Measurements from ENCODE around the gene CACNA1C.
"Not testable (repeated sequence)": the region's sequence is repeated elsewhere in the genome, so short reads cannot be mapped to it uniquely, and the experiment has no call there.

The CACNA1C gene

DNA sequence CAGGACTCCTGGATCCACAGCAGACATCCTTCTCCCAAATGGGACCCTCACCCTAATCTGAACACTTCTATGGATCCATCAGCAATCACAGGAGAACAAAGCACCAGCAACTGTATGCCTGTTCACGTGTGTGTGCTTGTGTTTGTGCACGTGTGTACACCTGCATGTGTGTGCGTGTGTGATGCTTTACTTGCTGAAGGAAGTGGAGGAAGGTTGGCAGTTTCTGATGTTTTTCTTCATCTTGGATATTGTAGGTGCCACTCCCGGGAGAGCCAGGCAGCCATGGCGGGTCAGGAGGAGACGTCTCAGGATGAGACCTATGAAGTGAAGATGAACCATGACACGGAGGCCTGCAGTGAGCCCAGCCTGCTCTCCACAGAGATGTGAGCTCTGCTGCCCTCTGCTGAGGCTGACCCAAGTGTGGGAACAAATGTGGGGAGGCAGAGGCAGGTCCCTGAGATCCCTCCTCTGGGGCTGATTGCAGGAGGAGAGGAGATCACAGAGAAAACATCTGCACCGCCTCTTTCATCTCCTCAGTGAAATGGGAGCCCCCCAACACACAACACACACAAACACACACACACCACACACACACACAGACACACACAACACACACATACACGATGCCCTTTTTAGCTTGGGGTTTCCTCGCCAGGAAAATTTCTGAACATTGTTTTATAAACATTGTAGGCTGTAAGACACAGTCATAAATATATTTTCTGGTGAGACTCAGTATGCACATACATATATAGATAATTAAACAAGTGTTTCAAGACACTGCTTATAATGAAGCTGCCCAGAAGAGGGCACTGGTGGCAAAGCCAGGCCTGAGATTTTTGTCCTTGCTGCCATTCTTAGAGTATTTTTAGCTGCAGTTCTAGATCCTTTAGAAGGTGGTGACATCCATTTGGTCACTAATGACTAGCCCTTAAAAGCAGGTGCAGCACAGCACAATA lies 629.8 kb downstream of the CACNA1C start:
- no peak overlapping the region for H3K9ac ChIP-seq (ENCODE audit: low read depth in 1 of 2, low read length in 2 of 2)
- H3K36me3 ChIP-seq (ENCODE audit: control insufficient read depth in 1 of 2, insufficient read depth in 2 of 2, low read length in 2 of 2) = no peaks in the 10 kb centered on the region
- H3K27ac ChIP-seq (ENCODE audit: low read depth, low read length) = no peak overlapping the region
- no peaks in the 10 kb centered on the region for H3K4me1 ChIP-seq (ENCODE audit: control insufficient read depth in 1 of 2, insufficient read depth in 2 of 2, low read length in 2 of 2)
- H3K4me3 ChIP-seq (ENCODE audit: low read depth in 1 of 2, low read length in 2 of 2) = no peak overlapping the region
- H3K9me3 ChIP-seq (ENCODE audit: control insufficient read depth in 1 of 2, low read length in 2 of 2) = no peaks in the 10 kb centered on the region
- H3K27me3 ChIP-seq (ENCODE audit: control insufficient read depth in 1 of 2, insufficient read depth in 2 of 2, low read length in 2 of 2) = no peaks in the 10 kb centered on the region

DNA sequence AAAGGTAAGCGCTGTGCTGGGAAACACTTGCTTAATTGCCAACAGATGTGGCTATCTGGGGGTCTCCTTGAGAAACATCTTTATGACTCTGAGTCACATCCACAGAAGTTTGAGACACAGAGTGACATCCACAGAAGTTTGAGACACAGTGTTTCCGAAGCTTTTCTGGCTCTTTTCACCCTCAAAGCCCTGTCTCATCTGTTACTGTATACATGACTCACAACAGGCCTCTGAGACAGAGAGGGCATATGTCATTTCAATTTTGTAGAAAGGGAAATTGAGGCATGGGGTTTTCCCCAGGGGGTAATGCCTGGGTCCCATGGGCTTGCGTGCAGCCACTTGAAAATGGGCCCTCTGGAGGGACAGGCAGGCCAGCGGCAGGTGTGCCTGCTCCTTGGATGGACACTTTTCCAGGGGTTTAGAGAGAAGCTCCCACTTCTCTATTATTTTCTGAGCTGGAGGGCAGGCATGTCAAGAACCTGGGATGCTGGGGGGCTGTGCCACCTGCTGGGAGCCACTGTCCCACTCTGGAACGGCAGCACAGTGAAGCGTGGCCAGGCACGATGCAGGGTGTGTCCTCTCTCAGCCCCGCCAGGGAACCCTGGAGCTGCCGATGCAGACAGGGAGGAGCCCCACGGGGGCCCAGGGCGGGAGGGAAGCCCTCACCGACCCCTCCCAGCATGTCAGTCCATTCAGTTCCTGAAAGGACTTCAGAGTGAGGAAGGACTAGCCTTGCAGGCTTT lies 630.7 kb downstream of the CACNA1C start:
- no peaks in the 10 kb centered on the region for H3K9me3 ChIP-seq (ENCODE audit: control insufficient read depth in 1 of 2, low read length in 2 of 2)
- no peak overlapping the region for H3K27ac ChIP-seq (ENCODE audit: low read depth, low read length)
- H3K27me3 ChIP-seq (ENCODE audit: control insufficient read depth in 1 of 2, insufficient read depth in 2 of 2, low read length in 2 of 2) = no peaks in the 10 kb centered on the region
- H3K36me3 ChIP-seq (ENCODE audit: control insufficient read depth in 1 of 2, insufficient read depth in 2 of 2, low read length in 2 of 2) = no peaks in the 10 kb centered on the region
- no peaks in the 10 kb centered on the region for H3K4me1 ChIP-seq (ENCODE audit: control insufficient read depth in 1 of 2, insufficient read depth in 2 of 2, low read length in 2 of 2)
- H3K4me3 ChIP-seq (ENCODE audit: low read depth in 1 of 2, low read length in 2 of 2) = no peak overlapping the region
- no peak overlapping the region for H3K9ac ChIP-seq (ENCODE audit: low read depth in 1 of 2, low read length in 2 of 2)

DNA sequence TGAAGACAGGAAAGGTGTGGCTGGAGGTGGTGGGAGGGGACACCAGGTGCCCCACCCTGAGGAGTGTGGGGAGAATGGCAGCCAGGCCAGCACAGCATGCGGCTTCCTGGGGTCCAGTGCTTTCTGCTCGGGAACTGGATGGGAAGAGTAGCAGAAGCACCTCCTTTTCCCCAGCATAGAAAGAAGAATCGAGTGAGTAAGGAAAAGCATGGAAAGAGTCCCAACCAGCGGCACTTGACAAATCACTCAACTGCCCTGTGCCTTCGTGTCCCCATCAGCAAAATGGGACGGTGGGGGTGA lies 631.2 kb downstream of the CACNA1C start:
- not testable (repeated sequence) for H3K4me3 ChIP-seq (ENCODE audit: low read depth in 1 of 2, low read length in 2 of 2); H3K36me3 ChIP-seq (ENCODE audit: control insufficient read depth in 1 of 2, insufficient read depth in 2 of 2, low read length in 2 of 2); H3K9ac ChIP-seq (ENCODE audit: low read depth in 1 of 2, low read length in 2 of 2); H3K27ac ChIP-seq (ENCODE audit: low read depth, low read length); H3K9me3 ChIP-seq (ENCODE audit: control insufficient read depth in 1 of 2, low read length in 2 of 2); H3K4me1 ChIP-seq (ENCODE audit: control insufficient read depth in 1 of 2, insufficient read depth in 2 of 2, low read length in 2 of 2); H3K27me3 ChIP-seq (ENCODE audit: control insufficient read depth in 1 of 2, insufficient read depth in 2 of 2, low read length in 2 of 2)

DNA sequence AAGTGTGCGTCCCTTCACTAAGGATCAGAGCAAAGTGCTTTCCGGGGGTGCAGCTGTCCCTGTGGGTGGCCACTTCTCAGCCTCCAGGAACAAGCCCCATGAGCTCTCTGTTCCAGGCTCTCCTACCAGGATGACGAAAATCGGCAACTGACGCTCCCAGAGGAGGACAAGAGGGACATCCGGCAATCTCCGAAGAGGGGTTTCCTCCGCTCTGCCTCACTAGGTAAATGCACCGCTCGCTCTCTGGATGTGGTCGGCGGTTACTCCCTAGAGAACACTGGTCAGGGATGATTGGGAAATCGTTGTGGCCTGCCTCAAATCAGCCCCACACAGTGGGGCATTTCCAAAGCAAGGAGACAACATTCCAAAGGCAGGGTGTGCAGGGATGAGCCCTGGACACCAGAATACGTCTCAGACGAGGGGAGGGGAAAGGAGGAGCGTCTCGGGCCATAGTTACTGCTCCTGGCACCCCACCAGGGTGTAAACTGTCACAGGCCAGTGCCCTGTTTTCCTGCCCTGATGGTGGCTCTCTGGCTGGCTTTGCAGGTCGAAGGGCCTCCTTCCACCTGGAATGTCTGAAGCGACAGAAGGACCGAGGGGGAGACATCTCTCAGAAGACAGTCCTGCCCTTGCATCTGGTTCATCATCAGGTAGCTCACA lies 633.0 kb downstream of the CACNA1C start:
- H3K27ac ChIP-seq (ENCODE audit: low read depth, low read length); H3K9me3 ChIP-seq (ENCODE audit: control insufficient read depth in 1 of 2, low read length in 2 of 2); H3K4me1 ChIP-seq (ENCODE audit: control insufficient read depth in 1 of 2, insufficient read depth in 2 of 2, low read length in 2 of 2); H3K27me3 ChIP-seq (ENCODE audit: control insufficient read depth in 1 of 2, insufficient read depth in 2 of 2, low read length in 2 of 2); H3K4me3 ChIP-seq (ENCODE audit: low read depth in 1 of 2, low read length in 2 of 2); H3K36me3 ChIP-seq (ENCODE audit: control insufficient read depth in 1 of 2, insufficient read depth in 2 of 2, low read length in 2 of 2); H3K9ac ChIP-seq (ENCODE audit: low read depth in 1 of 2, low read length in 2 of 2): not testable (repeated sequence)

DNA sequence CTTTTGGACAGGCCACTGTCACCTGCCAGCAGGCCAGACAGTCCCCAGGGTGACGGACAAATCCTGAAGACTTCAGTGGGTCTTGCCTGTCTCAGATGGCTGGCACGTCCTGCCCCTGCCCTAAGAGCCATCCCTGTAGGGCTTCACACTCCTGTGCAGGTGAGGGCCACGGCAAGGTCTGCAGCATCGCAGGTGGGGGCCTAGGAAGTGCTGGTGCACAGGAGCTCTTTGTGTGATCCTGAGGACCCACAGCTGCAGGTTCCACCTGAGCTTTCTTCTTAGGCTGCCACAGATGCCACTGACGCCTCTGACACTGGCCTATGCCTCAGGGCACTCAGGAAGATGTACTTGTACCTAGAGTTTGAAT lies 633.5 kb downstream of the CACNA1C start:
- Histone ChIP-seq H3K4me1 (ENCODE audit: control insufficient read depth in 1 of 2, insufficient read depth in 2 of 2, low read length in 2 of 2) (peaks cover 0 to 5% of the 10 kb centered on the region in 2 donors), H3K36me3 (ENCODE audit: control insufficient read depth in 1 of 2, insufficient read depth in 2 of 2, low read length in 2 of 2) (no peaks in the 10 kb centered on the region), H3K9ac (ENCODE audit: low read depth in 1 of 2, low read length in 2 of 2) (no peak overlapping the region)

DNA sequence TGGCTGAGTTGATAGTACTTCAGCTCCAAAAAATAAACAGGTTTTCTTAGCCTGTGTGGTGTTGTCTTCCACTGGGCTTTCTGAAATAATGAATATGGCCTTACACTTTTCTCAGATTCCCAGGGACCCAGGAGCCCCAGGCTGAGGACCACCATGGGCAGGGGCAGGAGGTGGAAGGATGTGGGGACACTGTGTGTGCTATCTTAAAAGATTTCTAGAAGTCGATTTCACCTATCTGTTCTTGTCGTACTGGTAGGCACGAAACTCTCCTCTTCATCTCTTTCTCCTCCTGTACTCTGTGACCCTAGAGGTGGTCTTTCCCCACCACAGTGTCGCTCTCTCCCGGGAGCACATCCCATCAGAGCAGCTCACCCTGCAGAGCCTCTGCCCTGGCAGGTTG lies 634.3 kb downstream of the CACNA1C start:
- no peaks in the 10 kb centered on the region for H3K27me3 ChIP-seq (ENCODE audit: control insufficient read depth in 1 of 2, insufficient read depth in 2 of 2, low read length in 2 of 2)
- H3K9ac ChIP-seq (ENCODE audit: low read depth in 1 of 2, low read length in 2 of 2) = no peak overlapping the region
- H3K4me1 ChIP-seq (ENCODE audit: control insufficient read depth in 1 of 2, insufficient read depth in 2 of 2, low read length in 2 of 2) = peaks cover 0 to 7% of the 10 kb centered on the region in 2 donors
- no peaks in the 10 kb centered on the region for H3K36me3 ChIP-seq (ENCODE audit: control insufficient read depth in 1 of 2, insufficient read depth in 2 of 2, low read length in 2 of 2)
- H3K4me3 ChIP-seq (ENCODE audit: low read depth in 1 of 2, low read length in 2 of 2) = no peak overlapping the region
- no peak overlapping the region for H3K27ac ChIP-seq (ENCODE audit: low read depth, low read length)
- no peaks in the 10 kb centered on the region for H3K9me3 ChIP-seq (ENCODE audit: control insufficient read depth in 1 of 2, low read length in 2 of 2)

More for the DNA sequence above, 633.5 kb downstream of the CACNA1C start:
- Histone ChIP-seq H3K9me3 (ENCODE audit: control insufficient read depth in 1 of 2, low read length in 2 of 2) (no peaks in the 10 kb centered on the region), H3K27ac (ENCODE audit: low read depth, low read length) (no peak overlapping the region), H3K27me3 (ENCODE audit: control insufficient read depth in 1 of 2, insufficient read depth in 2 of 2, low read length in 2 of 2) (no peaks in the 10 kb centered on the region), H3K4me3 (ENCODE audit: low read depth in 1 of 2, low read length in 2 of 2) (no peak overlapping the region)

DNA sequence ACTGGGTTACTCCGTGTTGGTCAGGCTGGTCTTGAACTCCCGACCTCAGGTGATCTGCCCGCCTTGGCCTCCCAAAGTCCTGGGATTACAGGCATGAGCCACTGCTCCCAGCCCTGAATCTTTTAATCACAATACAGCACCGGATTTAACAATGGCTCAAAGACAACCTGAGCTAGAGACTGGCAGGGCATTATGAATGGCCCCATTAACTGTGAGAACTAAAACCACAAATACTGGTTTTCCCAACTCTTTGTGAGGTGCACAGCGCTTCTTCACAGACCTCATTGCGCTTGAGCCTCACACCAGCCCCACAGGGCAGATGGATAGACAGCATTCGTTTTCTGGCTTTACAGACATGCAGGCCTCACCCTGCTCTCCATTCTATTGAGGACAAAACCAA lies 634.9 kb downstream of the CACNA1C start:
- H3K36me3 ChIP-seq (ENCODE audit: control insufficient read depth in 1 of 2, insufficient read depth in 2 of 2, low read length in 2 of 2) = no peaks in the 10 kb centered on the region
- H3K27ac ChIP-seq (ENCODE audit: low read depth, low read length) = no peak overlapping the region
- no peaks in the 10 kb centered on the region for H3K27me3 ChIP-seq (ENCODE audit: control insufficient read depth in 1 of 2, insufficient read depth in 2 of 2, low read length in 2 of 2)
- H3K4me3 ChIP-seq (ENCODE audit: low read depth in 1 of 2, low read length in 2 of 2) = no peak overlapping the region
- no peaks in the 10 kb centered on the region for H3K9me3 ChIP-seq (ENCODE audit: control insufficient read depth in 1 of 2, low read length in 2 of 2)
- H3K4me1 ChIP-seq (ENCODE audit: control insufficient read depth in 1 of 2, insufficient read depth in 2 of 2, low read length in 2 of 2) = peaks cover 0 to 11% of the 10 kb centered on the region in 2 donors
- no peak overlapping the region for H3K9ac ChIP-seq (ENCODE audit: low read depth in 1 of 2, low read length in 2 of 2)

DNA sequence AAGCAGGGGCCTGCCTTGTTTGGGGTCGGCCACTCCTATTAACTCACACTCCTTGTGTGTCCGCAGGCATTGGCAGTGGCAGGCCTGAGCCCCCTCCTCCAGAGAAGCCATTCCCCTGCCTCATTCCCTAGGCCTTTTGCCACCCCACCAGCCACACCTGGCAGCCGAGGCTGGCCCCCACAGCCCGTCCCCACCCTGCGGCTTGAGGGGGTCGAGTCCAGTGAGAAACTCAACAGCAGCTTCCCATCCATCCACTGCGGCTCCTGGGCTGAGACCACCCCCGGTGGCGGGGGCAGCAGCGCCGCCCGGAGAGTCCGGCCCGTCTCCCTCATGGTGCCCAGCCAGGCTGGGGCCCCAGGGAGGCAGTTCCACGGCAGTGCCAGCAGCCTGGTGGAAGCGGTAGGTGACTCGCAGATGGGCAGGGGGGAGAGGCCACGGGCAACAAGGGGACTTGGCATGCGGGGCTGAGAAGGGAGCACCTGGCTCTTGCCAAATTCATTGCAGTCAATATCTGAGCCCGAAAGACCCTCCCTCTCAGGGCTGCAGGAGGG lies 635.7 kb downstream of the CACNA1C start:
- H3K36me3 ChIP-seq (ENCODE audit: control insufficient read depth in 1 of 2, insufficient read depth in 2 of 2, low read length in 2 of 2) = no peaks in the 10 kb centered on the region
- H3K9ac ChIP-seq (ENCODE audit: low read depth in 1 of 2, low read length in 2 of 2) = no peak overlapping the region
- no peaks in the 10 kb centered on the region for H3K27me3 ChIP-seq (ENCODE audit: control insufficient read depth in 1 of 2, insufficient read depth in 2 of 2, low read length in 2 of 2)
- no peak overlapping the region for H3K4me3 ChIP-seq (ENCODE audit: low read depth in 1 of 2, low read length in 2 of 2)
- no peaks in the 10 kb centered on the region for H3K9me3 ChIP-seq (ENCODE audit: control insufficient read depth in 1 of 2, low read length in 2 of 2)
- H3K4me1 ChIP-seq (ENCODE audit: control insufficient read depth in 1 of 2, insufficient read depth in 2 of 2, low read length in 2 of 2) = peaks cover 0 to 15% of the 10 kb centered on the region in 2 donors
- H3K27ac ChIP-seq (ENCODE audit: low read depth, low read length) = no peak overlapping the region

DNA sequence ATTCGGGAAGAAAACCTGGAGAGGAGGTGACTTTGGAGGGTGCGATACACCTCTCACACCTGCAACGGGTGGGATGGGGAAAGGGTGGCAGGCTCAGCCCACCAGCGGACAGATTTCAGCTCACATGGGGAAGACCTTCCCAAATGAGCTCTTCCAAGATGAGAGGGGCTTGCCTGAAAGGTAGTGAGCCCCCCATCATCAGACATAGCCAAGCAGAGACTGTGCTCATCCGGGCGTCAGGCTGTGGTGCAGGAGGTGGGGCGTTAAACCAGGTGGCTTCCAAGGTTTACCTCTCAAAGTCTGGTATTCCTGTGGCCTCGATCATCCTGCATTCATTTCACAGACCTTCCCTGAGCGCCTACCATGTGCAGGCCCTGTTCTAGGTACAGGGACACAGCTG lies 636.6 kb downstream of the CACNA1C start:
- Histone ChIP-seq H3K9ac (ENCODE audit: low read depth in 1 of 2, low read length in 2 of 2) (no peak overlapping the region), H3K27ac (ENCODE audit: low read depth, low read length) (no peak overlapping the region), H3K4me1 (ENCODE audit: control insufficient read depth in 1 of 2, insufficient read depth in 2 of 2, low read length in 2 of 2) (peaks cover 0 to 15% of the 10 kb centered on the region in 2 donors), H3K4me3 (ENCODE audit: low read depth in 1 of 2, low read length in 2 of 2) (no peak overlapping the region), H3K9me3 (ENCODE audit: control insufficient read depth in 1 of 2, low read length in 2 of 2) (no peaks in the 10 kb centered on the region), H3K27me3 (ENCODE audit: control insufficient read depth in 1 of 2, insufficient read depth in 2 of 2, low read length in 2 of 2) (no peaks in the 10 kb centered on the region), H3K36me3 (ENCODE audit: control insufficient read depth in 1 of 2, insufficient read depth in 2 of 2, low read length in 2 of 2) (no peaks in the 10 kb centered on the region)

DNA sequence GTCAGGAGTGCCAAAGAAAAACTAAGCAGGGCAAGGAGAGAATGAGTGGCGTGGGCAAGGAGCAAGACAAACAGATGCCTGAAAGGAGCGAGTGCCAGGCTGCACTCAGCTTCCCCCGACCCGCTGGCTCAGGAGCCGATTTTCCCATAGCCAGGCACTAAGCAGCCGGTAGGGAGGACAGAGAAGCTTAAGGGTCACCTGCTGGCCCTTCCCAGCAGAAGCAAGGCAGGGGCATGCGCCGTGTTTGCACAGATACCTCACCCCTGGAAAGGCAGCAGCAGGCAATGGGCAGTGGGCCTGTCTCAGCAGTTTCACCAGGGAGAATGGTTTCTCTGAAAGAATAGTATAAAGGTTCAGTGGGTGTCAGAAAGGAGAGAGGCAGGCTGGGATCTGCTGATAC lies 637.1 kb downstream of the CACNA1C start:
- Histone ChIP-seq H3K4me1 (ENCODE audit: control insufficient read depth in 1 of 2, insufficient read depth in 2 of 2, low read length in 2 of 2) (peaks cover 0 to 15% of the 10 kb centered on the region in 2 donors), H3K27me3 (ENCODE audit: control insufficient read depth in 1 of 2, insufficient read depth in 2 of 2, low read length in 2 of 2) (no peaks in the 10 kb centered on the region), H3K36me3 (ENCODE audit: control insufficient read depth in 1 of 2, insufficient read depth in 2 of 2, low read length in 2 of 2) (no peaks in the 10 kb centered on the region), H3K27ac (ENCODE audit: low read depth, low read length) (no peak overlapping the region), H3K9ac (ENCODE audit: low read depth in 1 of 2, low read length in 2 of 2) (no peak overlapping the region), H3K4me3 (ENCODE audit: low read depth in 1 of 2, low read length in 2 of 2) (no peak overlapping the region), H3K9me3 (ENCODE audit: control insufficient read depth in 1 of 2, low read length in 2 of 2) (no peaks in the 10 kb centered on the region)
